SK-N-SH treated with all-trans-retinoic acid at 6 μM for 48 hours (cell line): ENCODE measurements around the gene CTSE.

Source experiments
- ARNTL ChIP-seq: fragments of 450-650 bp; formaldehyde crosslinking; IDR thresholded peaks from 2 replicates; pipeline ENCODE4 v1.5.0; 2020; ENCODE audit warnings: low read depth, mild to moderate bottlenecking, moderate library complexity, borderline replicate concordance
- CSDC2 ChIP-seq: fragments of 250-450 bp; sonication (Bioruptor Pico); IDR thresholded peaks from 2 replicates; pipeline ENCODE4 v1.5.0; 2020; ENCODE audit warnings: mild to moderate bottlenecking, moderate library complexity
- ISL1 ChIP-seq: fragments of 250-450 bp; sonication (Bioruptor Pico); IDR thresholded peaks from 2 replicates; pipeline ENCODE4 v2.1.2; 2022; ENCODE audit warnings: mild to moderate bottlenecking, moderate library complexity
- OSR1 ChIP-seq: fragments of 250-450 bp; sonication (Bioruptor Pico); IDR thresholded peaks from 2 replicates; pipeline ENCODE4 v1.8.0; 2022; ENCODE audit warnings: moderate library complexity, mild to moderate bottlenecking, inconsistent platforms
- ZNF8 ChIP-seq: fragments of 450-650 bp; formaldehyde crosslinking; IDR thresholded peaks from 2 replicates; pipeline ENCODE4 v1.5.0; 2020; ENCODE audit warnings: mild to moderate bottlenecking, moderate library complexity

- TF ChIP-seq ISL1 (CRISPR knock-in tag) (no peak), OSR1 (CRISPR knock-in tag) (no peak), ZNF8 (CRISPR knock-in tag) (no peak), CSDC2 (CRISPR knock-in tag) (no peak), ARNTL (no peak)
Measured at GRCh38 chr1:206030191-206030590, 6.5 kb upstream of the CTSE start.
